Activated naive CD8-positive, alpha-beta T cell (primary cell): ENCODE measurements around the gene MED13.
"Not testable (repeated sequence)": the region's sequence is repeated elsewhere in the genome, so short reads cannot be mapped to it uniquely, and the experiment has no call there.

ENCODE experiments used
- H3K27ac Mint-ChIP-seq: one replicate; pipeline ENCODE4 v1.8.0; 2021; ENCODE audit warnings: mixed read lengths
- H3K27me3 Mint-ChIP-seq: one replicate; pipeline ENCODE4 v1.8.0; 2021; ENCODE audit warnings: mixed read lengths
- H3K36me3 Mint-ChIP-seq: one replicate; pipeline ENCODE4 v1.8.0; 2021; ENCODE audit warnings: mixed read lengths
- H3K4me1 Mint-ChIP-seq: one replicate; pipeline ENCODE4 v1.8.0; 2021; ENCODE audit warnings: low read depth, mixed read lengths
- H3K4me3 Mint-ChIP-seq: one replicate; pipeline ENCODE4 v1.8.0; 2021; ENCODE audit warnings: mild to moderate bottlenecking, mixed read lengths
- H3K9me3 Mint-ChIP-seq: one replicate; pipeline ENCODE4 v1.8.0; 2021; ENCODE audit warnings: low read depth, mixed read lengths

The MED13 gene

DNA sequence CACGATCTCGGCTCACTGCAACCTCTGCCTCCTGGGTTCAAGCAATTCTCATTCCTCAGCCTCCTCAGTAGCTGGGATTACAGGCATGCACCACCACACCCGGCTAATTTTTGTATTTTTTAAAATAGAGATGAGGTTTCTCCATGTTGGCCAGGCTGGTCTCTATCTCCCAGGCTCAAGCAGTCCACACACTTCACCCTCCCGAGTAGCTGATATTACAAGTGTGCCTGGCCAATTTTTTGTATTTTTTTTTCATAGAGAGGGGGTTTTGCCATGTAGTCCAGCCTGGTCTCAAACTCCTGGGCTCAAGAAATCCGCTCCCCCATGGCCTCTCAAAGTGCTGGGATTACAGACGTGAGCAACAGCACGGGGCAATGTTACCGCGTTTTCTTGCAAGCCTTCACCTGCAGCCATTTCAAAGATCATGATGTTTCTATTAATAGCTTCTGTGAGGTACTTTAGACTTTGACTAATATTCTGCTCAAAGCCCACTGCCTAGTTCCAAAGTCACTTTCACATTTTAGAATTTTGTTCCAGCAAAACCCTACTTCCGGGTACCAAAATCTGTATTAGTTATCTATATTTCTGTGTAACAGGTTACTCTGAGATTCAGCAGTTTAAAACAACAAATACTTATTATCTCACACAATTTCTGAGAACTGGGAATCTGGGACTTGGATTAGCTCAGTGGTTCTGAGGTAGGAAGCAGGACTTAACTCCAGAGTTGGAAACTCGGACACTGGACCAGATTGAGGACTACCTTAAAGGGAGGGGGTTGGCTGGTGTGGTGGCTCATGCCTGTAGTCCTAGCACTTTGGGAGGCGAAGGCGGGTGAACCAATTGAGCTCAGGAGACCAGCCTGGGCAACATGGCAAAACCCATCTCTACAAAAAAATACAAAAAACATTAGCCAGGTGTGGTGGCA is 12.0 kb upstream of the MED13 start:
- Mint-ChIP-seq H3K27ac (no peak overlapping the region), H3K36me3 (no peaks in the 10 kb centered on the region), H3K4me3 (no peak overlapping the region), H3K27me3 (peaks cover 7% of the 10 kb centered on the region), H3K9me3 (no peaks in the 10 kb centered on the region), H3K4me1 (no peaks in the 10 kb centered on the region)

DNA sequence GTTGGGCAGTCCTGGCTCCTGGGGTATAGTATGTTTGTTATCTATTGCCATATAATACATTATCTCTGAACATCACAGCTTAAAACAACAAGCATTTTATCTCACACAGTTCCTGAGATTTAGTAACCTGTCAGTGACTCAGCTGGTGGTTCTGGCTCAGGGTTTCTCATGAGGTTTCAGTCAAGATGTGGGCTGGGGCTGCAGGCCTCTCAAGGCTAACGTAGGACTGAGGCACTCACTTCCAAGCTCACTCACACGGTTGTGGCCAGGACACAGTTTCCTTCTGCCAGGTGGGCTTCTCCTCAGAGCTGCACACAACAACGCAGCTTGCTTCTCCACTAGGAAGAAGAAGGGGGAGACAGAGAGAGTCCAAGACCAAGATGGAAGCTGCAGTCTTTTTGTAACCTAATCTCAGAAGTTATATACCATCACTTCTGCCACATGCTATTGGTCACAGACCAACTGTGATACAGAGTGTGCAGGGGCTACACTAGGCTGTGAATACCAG is 10.3 kb upstream of the MED13 start:
- Mint-ChIP-seq H3K4me1 (no peaks in the 10 kb centered on the region), H3K9me3 (no peaks in the 10 kb centered on the region), H3K27me3 (peaks cover 6% of the 10 kb centered on the region), H3K27ac (no peak overlapping the region), H3K4me3 (no peak overlapping the region), H3K36me3 (no peaks in the 10 kb centered on the region)

GRCh38 chr17:62073993-62074392 is 8.9 kb upstream of the MED13 start:
- H3K4me3 Mint-ChIP-seq, result no peak overlapping the region
- no peaks in the 10 kb centered on the region for H3K9me3 Mint-ChIP-seq
- H3K27me3 Mint-ChIP-seq, result peaks cover 4% of the 10 kb centered on the region
- no peak overlapping the region for H3K27ac Mint-ChIP-seq
- no peaks in the 10 kb centered on the region for H3K4me1 Mint-ChIP-seq
- no peaks in the 10 kb centered on the region for H3K36me3 Mint-ChIP-seq

DNA sequence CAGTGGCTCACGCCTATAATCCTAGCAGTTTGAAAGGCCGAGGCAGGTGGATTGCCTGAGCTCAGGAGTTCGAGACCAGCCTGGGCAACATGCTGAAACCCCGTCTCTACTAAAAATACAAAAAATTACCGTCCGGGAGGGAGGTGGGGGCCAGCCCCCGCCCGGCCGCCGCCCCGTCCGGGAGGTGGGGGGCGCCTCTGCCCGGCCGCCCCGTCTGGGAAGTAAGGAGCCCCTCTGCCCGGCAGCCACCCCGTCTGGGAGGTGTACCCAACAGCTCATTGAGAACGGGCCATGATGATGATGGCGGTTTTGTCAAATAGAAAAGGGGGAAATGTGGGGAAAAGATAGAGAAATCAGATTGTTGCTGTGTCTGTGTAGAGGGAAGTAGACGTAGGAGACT is 7.8 kb upstream of the MED13 start:
- H3K36me3 Mint-ChIP-seq, H3K4me3 Mint-ChIP-seq, H3K9me3 Mint-ChIP-seq, H3K4me1 Mint-ChIP-seq, H3K27ac Mint-ChIP-seq, H3K27me3 Mint-ChIP-seq: not testable (repeated sequence)

DNA sequence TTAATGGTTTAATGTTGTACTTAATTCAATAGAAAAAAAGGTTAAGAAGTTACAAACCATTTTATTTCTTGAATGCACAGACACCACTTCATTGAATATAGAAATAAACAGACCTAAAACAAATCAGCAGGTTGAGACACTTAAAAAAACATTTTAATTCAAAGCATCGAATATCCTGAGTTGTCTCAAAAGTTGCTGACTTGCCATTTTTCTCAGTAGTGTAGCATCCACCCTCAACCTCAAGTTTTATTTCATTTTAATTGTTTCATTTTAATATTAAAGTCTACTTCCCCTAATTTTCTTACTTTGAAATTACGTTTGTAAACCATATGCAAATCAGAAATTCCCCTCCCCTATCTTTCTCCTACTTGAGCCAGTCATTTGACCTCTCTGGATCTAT is 5.8 kb upstream of the MED13 start:
- no peaks in the 10 kb centered on the region for H3K9me3 Mint-ChIP-seq
- H3K27me3 Mint-ChIP-seq, result no peaks in the 10 kb centered on the region
- H3K4me3 Mint-ChIP-seq, result no peak overlapping the region
- H3K36me3 Mint-ChIP-seq, result no peaks in the 10 kb centered on the region
- peaks cover 4% of the 10 kb centered on the region for H3K4me1 Mint-ChIP-seq
- H3K27ac Mint-ChIP-seq, result no peak overlapping the region

GRCh38 chr17:62067165-62068145 is 2.4 kb upstream of the MED13 start:
- H3K4me1 Mint-ChIP-seq, result peaks cover 22% of the 10 kb centered on the region
- no peak overlapping the region for H3K4me3 Mint-ChIP-seq
- no peaks in the 10 kb centered on the region for H3K27me3 Mint-ChIP-seq
- no peak overlapping the region for H3K27ac Mint-ChIP-seq
- peaks cover 2% of the 10 kb centered on the region for H3K36me3 Mint-ChIP-seq
- H3K9me3 Mint-ChIP-seq, result no peaks in the 10 kb centered on the region

DNA sequence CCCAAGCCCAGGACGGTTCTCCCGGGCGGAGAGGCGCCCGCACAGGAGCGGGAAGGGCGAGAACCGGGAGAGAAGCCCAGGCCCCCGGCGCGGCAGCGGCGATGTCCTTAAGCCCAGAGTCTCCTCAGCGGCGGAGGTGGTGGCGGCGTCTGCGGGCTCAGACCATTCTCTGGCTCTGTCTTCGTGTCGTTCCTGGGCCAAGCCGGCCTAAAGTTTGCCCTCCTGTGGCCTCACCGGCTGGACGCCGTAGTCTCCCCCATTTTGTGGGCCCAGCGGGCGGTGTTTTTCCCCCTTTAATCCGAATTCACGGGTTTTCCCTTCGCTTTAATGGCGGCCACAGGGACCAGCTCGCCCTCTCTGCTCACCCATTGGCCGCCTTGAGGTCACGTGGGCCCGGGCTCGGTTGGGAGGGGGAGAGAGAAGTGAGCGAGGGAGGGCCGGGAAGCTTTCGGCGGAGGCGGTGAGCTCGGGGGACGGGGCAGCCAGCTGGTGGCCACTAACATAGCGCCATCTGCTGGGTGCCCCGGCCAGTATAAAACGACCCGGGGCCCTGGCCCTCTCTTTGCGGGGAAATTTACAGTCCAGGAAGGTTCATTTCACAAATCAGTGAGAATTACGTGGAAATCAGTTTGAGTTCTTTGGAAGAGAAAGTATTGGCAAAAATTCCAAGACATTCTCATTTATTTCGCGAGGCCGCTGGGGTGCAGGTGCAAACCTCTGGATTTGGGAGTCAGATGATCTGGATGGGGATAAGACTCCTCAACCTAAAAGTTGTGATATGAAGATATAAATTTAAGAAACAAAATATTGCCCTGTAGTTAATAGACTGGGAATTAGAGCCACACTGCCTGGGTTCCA is 762 bp upstream of the MED13 start:
- Mint-ChIP-seq H3K27ac (peak overlapping the region; percentile 99), H3K27me3 (no peaks in the 10 kb centered on the region), H3K4me3 (peak overlapping the region; percentile 97)

GRCh38 chr17:62064029-62064790 is 868 bp downstream of the MED13 start:
- peaks cover 44% of the 10 kb centered on the region for H3K4me1 Mint-ChIP-seq
- H3K27me3 Mint-ChIP-seq, result no peaks in the 10 kb centered on the region
- peaks cover 5% of the 10 kb centered on the region for H3K36me3 Mint-ChIP-seq
- H3K9me3 Mint-ChIP-seq, result no peaks in the 10 kb centered on the region
- H3K4me3 Mint-ChIP-seq, result peak overlapping the region; percentile 98
- H3K27ac Mint-ChIP-seq, result peak overlapping the region; percentile 98

More for the DNA sequence above, 762 bp upstream of the MED13 start:
- peaks cover 35% of the 10 kb centered on the region for H3K4me1 Mint-ChIP-seq
- H3K9me3 Mint-ChIP-seq, result no peaks in the 10 kb centered on the region
- H3K36me3 Mint-ChIP-seq, result peaks cover 5% of the 10 kb centered on the region

DNA sequence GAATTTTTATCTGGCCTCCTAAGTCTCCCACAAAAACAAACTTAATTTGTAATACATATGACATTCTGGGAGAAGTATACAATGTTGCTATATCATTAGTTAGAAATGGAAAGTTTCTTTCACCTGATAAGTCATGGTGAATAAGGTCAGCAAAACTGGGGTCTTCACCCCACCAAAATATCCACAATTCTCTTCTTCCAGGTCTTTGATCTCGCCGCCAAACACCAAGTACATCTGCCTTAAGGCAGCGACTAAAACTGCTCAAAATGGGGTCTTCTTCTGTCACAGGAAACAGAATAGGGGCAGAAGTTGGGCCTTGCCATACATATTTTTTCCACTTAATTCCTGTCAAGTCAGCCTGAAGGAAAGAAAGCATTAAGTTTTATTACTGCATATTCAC is 2.1 kb downstream of the MED13 start:
- H3K27ac Mint-ChIP-seq, result peak overlapping the region; percentile 98
- peaks cover 5% of the 10 kb centered on the region for H3K36me3 Mint-ChIP-seq
- peak overlapping the region; percentile 98 for H3K4me3 Mint-ChIP-seq
- peaks cover 54% of the 10 kb centered on the region for H3K4me1 Mint-ChIP-seq
- H3K27me3 Mint-ChIP-seq, result no peaks in the 10 kb centered on the region
- H3K9me3 Mint-ChIP-seq, result no peaks in the 10 kb centered on the region

- Mint-ChIP-seq H3K4me1 (peaks cover 60% of the 10 kb centered on the region), H3K36me3 (peaks cover 5% of the 10 kb centered on the region)
Observed at GRCh38 chr17:62062302-62062701, 2.8 kb downstream of the MED13 start.

GRCh38 chr17:62059414-62059813 is 5.7 kb downstream of the MED13 start:
- Mint-ChIP-seq H3K4me1 (peaks cover 75% of the 10 kb centered on the region), H3K9me3 (no peaks in the 10 kb centered on the region), H3K27me3 (no peaks in the 10 kb centered on the region), H3K36me3 (peaks cover 5% of the 10 kb centered on the region), H3K4me3 (peak overlapping the region; percentile 8), H3K27ac (peak overlapping the region; percentile 30)

More at GRCh38 chr17:62062302-62062701, 2.8 kb downstream of the MED13 start:
- H3K4me3 Mint-ChIP-seq, result peak overlapping the region; percentile 98
- no peaks in the 10 kb centered on the region for H3K27me3 Mint-ChIP-seq
- H3K9me3 Mint-ChIP-seq, result no peaks in the 10 kb centered on the region
- peak overlapping the region; percentile 68 for H3K27ac Mint-ChIP-seq

GRCh38 chr17:62058611-62059010 is 6.5 kb downstream of the MED13 start:
- Mint-ChIP-seq H3K4me3 (peak overlapping the region; percentile 23), H3K9me3 (no peaks in the 10 kb centered on the region), H3K27me3 (no peaks in the 10 kb centered on the region), H3K36me3 (peaks cover 5% of the 10 kb centered on the region), H3K27ac (peak overlapping the region; percentile 16), H3K4me1 (peaks cover 69% of the 10 kb centered on the region)

DNA sequence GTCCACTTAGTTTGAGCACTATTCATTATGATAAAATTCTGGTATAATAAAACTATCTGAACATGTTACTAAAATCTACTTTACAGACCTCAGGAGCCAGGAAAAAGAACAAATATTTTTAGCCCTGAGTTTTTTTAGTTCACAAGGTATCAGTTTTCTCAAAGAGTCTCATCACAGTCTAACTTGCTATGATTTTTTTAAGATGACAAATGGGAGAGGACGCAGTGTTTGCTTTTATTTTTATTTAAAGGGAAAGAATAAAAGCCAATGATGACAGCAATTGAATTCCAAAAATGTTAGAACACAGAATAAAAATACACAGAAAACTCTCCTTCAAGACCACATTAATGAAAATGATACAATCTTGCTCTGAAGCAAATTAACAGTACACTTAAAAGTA is 7.4 kb downstream of the MED13 start:
- Mint-ChIP-seq H3K4me3 (no peak overlapping the region), H3K9me3 (no peaks in the 10 kb centered on the region), H3K4me1 (peaks cover 69% of the 10 kb centered on the region), H3K27me3 (no peaks in the 10 kb centered on the region), H3K27ac (peak overlapping the region; percentile 58), H3K36me3 (peaks cover 5% of the 10 kb centered on the region)
